Esophagus mucosa (tissue), 1 donor: ENCODE data around the gene UROC1. TPM values are rescaled to one million over a fixed set of nuclear protein-coding genes. Genes with fewer than 3 reads are reported as not detected.
A peak's percentile ranks its signal among the peaks of the same experiment; 100 is the strongest.

Source experiments
- ATAC-seq: fragments of 200-7000 bp; cut with Tn5 transposase; one replicate; pipeline ENCODE4 v1.9.1; 2020
- total RNA-seq: library from RNA; stranded (reverse); gene quantifications from one replicate; pipeline ENCODE4 v1.2.4, GENCODE V29; 2023
- donor health status: DM: yes; HTN: yes; CAD: no.

Gene UROC1
- total RNA-seq, 1 donor from 2014 or later, result not detected

DNA sequence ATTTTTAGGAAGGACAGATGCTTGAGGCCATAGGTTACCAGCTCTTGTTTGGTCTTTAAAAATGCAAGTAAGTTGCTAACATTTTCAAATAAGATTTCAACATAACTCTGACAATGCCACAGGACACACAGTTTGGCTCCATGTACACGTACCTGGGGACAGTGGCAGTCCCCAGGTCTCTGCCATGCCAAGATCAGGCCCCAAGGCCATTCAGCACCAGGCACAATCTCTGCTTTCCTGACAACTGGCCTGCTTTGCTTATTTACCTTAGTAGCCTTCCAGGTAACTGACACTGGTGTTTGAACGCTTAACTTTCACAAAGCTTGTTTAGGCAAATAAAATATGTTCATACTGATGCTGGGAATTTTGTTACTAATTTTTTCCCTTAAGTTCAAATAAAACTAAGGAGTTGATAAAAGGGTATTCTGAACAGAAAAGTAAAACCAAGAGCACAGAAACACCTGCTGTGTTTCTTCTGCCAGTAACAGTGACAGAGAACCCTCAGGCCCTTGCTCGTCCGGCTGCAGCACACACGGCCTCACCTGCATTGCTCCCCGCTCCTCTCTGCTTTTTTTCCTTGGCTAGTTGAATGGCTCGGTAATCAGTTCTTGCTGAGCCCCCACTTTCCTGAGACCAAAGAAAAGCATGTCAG lies 58.3 kb downstream of the UROC1 start:
- ATAC-seq, result no peak

DNA sequence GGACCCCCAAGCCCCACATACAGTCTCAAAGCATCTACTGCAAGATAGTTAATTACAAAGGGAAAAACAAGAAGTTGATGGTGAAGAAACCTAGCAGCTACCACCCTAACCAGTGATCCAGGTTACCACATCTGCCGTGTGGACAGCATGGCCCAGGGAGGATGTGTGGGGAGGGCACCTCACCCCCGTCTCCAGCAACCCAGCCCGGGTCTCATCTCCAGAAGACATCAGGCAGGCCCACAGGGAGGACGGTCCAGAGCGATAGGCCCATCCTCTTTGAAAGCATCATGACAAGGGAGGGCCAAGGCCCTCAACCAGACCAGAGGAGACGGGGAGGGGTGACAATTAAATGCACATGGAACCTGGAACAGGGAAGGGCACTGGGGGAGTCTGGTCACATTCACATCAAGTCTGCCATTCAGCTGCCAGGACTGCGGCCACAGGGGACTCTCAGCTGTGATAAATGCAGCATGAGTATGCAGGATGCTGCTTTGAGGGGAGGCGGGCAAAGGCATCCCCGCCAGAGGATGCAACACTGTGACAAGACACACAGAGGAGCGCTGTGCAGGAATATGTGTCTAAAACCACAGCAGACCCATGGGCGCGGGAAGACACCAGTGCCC lies 60.7 kb downstream of the UROC1 start:
- peak; percentile 15 for ATAC-seq

DNA sequence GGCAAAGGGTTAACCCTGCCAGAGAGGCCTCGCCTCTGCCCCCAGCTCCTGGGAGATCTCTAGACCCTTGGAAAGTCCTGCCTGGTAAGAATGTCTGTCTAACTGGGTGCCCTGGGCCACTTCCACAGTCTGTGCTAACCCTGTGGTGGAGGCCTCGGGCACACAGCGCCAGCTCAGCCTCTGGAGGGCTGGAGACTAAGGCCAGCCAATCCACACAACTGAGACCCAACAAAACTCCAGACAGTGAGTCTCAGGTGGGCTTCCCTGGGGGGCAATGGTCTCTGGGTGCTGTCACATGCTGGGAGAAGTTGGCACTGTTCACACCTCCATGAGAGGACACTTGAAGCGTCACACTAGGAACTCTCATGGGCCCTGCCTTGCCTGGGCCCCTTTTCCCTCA lies 61.4 kb downstream of the UROC1 start:
- ATAC-seq, result peak; percentile 11

DNA sequence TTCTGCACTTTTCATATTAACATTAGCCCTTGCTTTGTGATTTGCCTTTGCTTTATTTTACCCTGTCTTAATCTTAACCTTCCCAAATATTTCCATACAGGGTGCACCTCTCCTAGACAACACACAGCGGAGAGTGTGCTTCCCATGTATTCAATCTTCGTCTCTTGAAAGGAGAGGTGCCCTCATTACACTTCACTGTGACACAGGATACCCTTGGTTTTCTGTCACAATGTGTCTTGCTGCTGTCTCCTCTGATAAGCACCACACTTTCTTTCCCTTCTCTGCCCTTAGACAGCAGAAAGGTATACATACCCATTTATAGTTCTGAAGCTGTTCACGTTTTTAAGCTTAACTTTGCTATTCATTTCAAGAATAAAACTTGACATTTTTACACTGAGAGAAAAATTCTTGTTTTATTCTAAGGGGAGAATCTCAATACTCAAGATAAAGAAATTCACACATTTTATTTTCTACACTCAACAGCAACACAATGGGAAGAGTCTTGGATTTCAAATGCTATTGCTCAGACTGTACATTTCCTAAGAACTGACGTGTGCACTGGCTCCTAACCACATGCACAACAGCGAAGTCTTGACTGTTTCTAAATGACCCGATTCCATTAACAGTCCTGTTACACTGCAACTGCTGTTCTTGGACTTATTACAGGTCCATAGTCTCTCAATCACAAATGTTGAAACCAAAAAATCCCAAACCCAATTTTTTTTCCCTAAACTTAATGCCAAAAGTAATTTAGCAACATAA lies 63.0 kb downstream of the UROC1 start:
- ATAC-seq, result no peak

DNA sequence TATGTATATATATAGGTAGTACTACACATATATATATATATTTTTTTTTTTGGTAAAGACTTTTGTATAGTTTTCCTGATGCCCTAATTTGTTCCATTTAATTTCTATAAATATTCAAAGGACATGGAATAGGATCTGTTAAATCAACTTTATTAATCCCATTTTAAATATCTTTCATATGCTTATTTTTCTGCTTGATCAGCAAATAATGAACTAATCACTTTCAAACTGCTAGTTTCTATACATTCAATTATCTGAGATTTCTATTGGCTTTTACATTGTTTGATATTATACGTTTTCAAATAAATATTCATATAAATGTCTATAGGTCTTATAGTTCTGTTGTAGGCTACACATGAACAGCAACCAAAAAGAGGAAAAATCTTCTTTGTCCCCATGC lies 63.5 kb downstream of the UROC1 start:
- no peak for ATAC-seq

DNA sequence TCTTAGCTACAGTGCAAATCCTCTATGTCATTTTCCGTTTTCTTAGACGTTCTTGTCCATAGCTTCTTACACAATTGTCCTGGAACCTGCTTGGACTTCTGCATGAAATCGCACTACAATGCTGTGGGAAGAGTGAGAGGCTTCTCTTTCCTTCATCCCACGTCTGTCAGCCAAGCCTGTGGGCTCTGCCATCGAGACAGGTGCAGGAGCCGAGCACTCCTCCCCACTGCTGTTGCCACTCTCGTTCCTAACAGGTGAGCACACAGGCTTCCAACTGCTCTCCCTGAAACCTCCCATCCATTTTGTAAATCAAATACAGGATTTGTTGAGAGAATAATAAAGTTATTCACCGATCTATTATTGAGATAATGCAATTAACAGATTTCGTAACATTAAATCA lies 65.4 kb downstream of the UROC1 start:
- ATAC-seq, result no peak

DNA sequence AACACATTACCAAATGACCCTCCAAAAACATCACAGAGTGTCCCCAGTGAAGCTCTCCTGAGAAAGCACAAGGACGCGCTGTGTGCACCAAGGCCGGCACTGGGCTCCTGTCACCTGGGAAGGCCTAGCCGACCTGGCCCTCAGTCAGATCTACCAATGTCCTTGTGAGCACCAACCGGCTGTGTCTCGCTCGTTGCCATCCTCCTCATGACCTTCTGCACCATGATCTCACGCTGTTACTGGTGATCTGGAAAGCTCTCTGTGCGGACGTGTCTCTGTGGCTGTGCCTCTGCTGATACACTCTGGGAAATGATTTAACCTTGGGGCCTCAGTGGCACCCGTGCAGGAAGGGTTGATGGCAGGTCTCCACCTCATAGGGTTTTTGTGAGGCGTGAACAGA lies 66.1 kb downstream of the UROC1 start:
- no peak for ATAC-seq

DNA sequence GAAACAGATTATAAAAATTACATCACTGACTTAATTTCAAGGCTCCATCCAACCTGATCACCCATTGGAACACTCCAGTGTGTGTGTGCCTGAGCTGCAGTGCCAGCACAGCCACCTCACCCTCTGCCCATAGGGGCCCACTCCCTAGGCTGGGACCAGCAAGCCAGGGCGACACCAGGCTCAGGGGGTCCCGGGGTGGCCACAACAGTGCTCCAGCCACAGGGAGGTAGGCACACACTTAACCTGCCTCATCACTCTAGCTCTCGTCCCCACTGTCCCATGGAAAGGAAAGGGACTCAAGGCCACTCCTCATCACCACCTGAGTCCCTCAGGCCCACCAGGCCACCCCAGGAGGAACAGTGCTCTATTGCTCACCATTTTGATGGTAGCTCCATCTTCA lies 66.8 kb downstream of the UROC1 start:
- no peak for ATAC-seq

DNA sequence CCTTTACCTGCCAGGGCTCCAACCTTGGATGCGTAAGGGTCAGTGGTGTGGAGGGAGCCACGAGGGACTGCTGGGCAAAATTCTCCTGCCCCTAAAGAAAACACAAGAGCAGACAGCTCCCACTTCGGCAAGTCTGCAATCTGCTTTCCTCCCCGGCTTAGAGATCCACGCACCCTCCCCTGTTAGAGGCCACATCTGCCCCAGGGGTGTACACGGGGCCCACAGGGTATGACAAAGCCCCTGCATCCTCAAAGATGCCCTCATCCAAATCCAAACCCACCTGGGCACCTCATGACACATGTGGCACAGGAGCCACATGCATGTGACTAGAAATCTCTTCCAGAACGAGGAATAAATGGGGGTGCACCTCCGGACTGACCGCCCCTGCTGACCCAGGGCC lies 67.4 kb downstream of the UROC1 start:
- ATAC-seq, result no peak

DNA sequence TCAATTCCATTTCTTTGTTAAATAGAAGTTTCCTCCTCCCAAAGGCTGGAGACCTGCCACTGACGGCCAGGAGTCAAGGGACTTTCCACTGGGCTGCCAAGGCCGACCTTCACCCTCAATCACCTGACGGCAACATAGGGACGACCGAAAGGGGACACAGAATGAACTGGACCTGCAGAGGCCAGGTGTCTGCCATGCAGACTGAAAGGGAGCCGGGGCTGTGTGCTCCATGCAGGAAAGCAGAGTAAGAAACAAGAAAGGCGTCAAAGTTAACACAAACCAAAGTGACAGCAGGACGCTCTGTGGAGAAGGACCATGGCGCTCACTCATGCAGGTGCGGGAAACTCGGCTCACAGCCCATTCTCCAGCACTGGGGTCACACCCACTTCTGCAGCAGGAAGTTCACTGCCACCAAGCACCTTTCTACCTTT lies 67.9 kb downstream of the UROC1 start:
- ATAC-seq, result no peak

DNA sequence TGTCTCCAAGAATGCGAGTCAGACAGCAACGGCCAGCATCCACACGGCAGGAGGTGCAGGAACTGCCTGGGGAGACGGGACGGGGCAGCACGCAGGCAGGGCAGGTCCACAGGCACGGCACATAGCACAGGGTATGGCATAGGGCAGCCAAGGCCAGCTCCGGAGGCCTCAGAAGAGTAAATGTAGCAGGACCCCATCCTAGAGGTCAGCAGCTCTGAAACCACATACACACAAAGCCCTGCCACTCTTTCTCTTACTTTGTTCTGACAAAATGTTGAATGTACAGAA lies 68.7 kb downstream of the UROC1 start:
- peak; percentile 30 for ATAC-seq

DNA sequence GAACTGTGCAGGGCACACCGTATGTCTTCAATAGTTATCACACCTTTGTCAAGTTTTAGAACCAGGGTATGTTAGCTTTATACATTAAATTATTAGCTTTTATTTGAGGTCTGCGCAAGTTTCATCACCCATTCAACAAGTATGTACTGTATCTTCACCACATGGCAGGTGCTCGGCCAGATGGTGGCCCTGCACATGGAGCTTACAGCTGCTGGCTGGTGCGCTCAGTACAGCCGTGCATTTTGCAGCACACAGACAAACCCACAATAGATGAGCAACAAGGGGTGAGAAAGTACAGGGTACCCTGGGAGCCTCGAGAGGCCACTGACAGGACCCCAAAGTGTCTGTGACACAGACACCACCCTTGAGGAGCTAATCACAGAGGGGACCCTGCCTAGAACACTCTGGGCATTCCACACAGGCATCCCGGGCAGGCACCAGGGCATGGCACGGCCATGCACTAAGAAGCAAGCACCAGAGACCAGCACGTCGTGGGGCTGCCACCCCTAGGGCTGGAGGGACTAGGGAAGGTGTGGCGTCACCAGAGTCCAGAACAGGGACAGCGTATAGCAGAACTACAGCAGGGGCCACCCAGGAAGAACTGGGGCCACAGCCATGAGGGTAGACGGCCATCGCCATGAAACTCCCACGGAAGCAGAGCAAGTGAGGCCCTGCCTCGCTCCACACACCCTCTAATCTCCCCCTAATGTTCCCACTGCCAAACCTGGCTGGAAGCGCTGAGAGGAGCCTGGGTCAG lies 69.3 kb downstream of the UROC1 start:
- peak; percentile 25 for ATAC-seq

DNA sequence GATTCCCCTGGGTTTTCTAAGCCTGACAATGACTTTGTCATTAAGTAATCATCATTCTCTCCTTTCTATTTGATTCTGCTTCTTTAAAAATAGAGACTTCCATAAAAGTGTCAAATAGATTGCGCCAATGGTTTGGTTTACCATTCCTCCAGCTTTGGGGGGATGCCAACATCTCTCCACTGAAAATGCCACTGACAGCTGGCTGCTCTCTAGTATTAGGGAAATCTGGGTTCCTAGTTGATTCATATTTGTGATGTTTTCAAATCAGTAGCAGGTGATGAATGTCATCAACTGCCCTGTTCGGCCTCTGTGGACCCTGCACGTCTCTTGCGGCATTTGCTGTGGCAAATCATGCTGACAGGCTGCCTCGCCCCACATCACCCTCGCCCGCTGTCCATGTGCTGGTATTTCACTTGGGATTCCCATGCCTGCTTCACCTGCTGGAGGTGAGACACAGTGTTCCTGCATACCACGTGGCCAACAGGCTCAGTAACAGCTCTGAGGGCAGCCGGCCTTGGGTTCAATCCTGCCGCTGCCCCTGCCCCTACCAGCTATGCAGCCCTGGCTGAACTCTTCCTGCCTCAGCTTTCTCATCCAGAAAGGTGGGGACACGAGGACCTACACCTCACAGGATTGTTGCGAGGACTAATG lies 70.0 kb downstream of the UROC1 start:
- ATAC-seq, result no peak

DNA sequence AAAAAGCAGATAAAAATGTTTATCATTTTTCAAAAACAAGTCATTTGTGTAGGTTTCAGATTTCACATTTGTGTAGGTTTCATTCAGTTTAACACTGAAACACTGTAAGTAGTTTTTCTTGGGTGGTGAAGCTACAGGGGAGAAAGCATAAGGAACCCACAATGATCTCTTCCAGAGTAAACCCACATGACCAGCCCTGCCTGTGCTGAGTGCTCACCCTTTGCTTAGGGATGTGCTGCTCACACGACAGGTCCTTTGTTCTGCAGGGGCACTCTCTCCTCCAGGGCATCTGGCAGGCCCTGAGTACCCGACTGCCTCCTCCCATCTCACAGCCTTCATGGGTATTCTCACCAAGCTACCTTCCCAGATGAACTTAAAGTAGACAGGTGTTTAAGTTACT lies 70.8 kb downstream of the UROC1 start:
- ATAC-seq, result no peak

DNA sequence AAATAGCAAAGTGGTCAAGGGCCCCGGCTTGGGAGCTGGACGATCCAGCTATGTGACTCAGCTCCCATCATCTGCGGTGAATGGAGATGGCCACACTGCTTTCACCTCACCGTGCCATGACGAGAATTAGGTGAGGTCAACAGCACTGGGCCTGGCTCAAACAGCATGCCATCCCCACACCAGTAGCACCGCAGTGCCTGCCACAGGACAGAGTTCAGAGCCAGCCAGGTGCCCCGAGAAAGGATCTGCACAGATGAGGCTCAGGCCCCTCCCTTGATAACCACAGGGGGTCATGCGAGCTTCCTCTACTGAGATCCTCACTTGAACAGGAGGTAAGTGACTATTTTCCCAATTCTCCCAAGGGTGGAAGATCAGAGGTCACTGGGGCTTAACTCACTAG lies 71.3 kb downstream of the UROC1 start:
- ATAC-seq, result no peak

DNA sequence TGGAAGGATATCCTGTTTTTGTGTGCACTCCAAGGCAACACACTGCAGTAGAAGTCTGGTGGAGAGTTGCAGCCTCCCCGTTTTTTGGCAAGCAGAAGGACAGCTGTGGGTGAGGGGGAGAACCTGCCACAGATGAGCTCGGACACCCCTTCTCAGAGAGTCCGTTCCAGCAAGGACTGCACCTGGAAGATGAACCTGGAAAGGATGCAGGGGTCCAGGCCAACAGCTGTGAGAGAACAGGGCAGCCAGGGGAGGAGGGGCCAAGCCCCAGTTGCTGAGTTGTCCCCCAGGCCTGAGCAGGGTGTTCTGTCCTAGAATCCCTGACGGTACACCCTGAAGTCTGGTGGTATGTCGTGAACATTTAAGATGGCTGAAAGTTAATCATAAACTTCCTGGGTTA lies 72.1 kb downstream of the UROC1 start:
- ATAC-seq, result no peak

DNA sequence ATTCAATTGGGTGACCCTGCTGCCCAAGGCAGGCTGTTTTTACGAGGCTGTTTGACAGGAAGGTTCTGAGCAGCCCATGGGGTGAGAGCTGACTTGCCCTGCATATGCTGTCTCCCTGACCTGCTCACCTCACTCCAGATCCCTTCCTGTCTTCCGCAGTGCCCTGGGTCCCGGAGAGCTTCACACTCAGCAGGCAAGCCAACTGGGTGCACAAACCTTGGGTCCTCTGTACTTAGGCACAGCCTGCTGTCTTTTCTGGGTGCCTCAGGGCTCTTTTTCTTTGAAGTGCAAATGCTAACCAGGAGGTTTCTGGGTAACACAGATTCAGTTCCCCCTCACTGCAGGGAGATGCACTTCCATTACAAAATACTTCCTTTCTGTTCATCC lies 74.7 kb downstream of the UROC1 start:
- no peak for ATAC-seq

DNA sequence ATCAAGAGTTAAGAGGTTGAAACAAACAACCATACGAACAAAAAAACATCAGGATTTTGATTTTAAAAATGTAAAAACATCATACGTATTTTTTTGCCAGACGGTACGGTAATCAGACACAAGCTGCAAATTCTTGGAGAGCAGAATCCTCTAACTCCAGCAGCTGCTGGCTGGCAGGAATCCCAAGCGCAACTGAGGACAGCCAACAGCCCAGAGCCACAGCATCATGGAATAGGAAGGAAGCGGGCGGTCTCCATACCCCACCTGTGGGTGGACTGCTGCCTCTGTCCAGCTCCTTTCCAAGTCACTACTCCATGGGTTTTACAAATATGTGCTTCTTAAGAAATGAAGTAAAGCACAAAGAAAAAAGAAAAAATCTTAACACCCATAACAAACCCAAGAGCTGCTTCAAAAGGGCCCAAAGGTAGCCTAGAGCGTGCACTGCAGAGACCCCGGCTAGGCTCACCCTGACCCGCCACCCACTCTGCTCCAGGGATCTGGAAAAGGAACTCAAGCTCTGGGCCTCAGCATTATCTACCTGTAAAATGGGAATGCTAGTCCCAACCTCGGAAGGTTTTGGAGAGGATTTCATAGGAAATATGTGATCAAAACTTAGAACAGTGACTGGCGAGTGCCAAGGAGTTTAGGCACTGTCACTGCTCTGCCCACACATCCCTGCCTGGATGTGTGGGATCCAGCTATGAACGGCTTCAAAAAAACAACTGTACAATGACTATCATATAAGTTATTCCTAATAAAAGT lies 75.3 kb downstream of the UROC1 start:
- no peak for ATAC-seq

DNA sequence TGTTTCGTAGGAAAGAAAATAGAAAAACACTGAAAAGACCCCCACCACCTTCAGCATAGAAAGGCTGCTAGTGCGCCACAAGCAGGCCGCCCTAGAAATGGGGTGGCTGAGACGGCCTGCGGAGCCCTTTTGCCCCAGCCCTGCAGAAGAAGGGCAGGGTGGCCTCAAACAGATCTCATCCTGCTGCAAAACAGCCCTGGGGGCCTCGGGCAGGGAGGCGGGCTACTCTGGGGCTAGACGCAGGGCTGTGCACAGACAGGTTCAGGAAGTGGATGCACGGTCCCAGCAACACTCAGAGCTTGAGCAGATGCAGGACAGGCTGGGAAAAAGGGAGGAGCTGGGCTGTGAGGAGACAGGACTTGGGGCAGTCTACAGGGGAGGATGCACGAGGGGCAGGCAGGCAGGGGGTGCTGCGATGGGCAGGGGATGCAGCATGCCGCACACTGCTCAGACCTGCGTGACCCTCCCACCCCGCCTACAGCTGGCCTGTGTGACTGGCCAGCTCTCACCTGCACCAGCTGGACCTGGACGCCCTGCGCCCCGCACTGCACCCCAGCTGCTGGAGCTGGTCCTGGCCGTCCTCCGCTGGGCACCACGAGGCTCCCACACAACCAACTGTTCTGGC lies 76.2 kb downstream of the UROC1 start:
- ATAC-seq, result peak; percentile 29

DNA sequence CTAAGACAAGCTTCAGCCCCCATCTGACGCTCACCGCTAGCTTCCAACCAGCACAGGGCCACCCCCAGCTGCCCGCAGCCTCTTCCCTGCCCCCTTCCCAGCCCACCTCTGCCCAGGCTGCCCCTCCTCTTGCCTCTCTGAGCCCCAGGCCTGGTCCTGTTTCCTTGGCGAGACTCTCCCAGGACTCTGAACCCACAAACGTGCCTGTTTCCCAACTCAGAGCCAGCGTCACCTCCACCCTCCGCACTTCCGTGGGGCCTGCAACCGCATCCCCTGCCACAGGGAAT lies 76.9 kb downstream of the UROC1 start:
- ATAC-seq, result no peak

DNA sequence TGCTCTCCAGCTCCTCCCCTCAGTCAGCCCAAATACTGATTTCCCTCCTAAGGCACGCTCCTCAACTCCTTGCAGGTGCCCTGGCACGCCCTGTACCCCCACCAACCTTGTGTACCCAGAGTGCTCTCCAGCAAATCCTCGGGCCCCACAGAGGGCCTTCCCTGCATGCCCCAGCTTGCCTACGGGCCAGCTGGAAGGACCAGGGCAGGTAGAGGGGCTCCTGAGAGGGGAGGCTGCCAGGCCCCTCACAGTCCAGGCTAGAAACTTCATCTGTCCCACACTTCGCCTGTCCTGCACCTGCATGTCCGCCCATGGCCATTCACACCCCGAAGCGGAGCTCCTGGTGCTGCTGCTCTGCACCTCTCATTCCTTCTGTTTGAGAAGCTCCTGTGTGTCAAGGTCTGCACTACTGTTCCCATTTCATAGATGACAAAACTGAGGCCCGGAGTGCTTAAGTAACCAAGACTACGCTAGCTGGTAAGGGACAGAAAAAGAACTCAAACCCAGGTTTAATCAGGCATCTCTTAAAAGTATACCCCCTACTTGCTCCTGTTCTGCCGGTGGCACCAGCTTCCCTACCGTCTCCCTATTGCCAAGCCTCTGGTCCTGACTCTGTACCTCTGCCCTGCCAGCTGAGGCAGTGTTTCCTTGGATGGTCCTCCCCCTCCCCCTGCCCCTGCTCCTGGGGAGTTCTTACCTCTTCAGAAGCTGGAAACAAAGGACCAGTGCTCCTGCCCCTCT lies 77.4 kb downstream of the UROC1 start:
- ATAC-seq, result no peak
